NCI-H82 (cell line): ENCODE results near the gene KIAA1671.
"Not testable (repeated sequence)": the region's sequence is repeated elsewhere in the genome, so short reads cannot be mapped to it uniquely, and the experiment has no call there.

Experiments
- DNase-seq: peaks from one replicate; lab custom pipeline; 2025; lab: John Stamatoyannopoulos, UW

The KIAA1671 gene

DNA sequence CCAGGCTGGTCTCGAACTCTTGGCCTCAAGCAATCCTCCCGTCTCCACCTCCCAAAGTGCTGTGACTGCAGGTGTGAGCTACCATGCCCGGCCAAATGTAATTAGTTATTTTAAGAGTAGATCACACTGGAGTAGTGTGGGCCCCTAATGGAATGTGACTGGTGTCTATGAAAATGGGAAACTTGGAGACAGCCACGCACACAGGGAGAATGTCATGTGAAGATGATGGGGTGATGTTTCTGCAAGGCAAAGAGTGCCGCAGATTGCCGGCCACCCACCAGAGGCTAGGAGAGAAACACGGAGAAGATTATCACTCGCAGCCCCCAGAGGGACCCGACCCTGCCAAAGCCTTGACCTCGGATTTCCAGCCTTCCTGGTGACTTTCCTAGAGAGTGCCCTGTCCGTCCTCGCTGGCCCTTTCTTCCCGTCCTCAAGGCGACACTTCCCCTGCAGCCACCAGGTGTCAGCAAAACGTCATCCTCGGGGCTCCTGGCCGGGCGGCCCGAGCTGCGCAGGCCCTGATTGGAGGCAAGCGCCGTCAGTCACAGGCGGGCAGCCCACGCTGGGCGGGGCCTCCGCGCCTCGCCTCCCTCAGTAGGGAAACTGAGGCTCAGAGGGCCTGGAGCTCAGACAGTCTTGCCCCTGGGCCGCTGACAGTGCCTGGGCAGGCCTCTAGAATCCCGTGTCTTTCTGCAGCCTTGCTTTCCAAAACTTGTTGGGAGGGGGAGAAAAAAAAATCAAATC lies 283.2 kb downstream of the KIAA1671 start:
- DNase-seq: peak; percentile 78

DNA sequence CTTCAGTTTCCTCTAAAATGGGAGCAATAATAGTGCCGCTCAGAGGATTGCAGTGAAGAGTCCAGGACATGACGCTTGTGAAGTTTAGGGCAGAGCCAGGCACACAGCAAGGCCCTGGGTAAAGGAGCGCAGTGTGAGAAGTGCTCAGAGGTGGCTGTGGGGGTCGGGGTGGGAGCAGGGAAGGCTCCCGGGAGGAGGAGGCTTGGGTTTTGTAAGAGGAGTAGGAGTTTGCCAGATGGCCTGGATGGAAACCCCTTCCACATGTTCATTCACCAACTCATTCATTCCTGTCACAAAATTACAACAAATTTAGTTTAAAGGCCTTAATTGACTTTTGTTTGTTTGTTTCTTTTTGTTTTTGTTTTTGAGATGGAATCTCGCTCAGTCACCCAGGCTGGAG lies 283.9 kb downstream of the KIAA1671 start:
- DNase-seq: no peak

DNA sequence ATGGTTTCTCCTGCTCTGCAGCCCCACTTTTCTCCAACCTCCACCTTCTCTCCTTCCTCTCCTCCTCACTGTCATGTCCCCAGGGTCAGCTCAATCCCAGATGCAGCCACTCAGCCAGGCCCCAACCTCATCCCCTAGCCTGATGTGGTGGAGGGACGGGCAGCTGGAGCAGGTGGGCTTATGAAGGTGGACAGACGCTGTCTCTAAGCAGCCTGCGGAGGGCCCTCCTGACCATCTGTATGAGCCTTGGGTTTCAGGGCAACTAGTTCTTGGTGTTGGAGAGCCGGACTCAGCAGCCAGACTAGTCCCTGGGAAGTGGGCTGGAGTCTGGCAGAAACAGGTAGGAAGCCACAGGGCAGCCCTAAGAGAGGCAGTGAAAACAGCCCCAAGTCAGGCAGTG lies 285.0 kb downstream of the KIAA1671 start:
- no peak for DNase-seq

DNA sequence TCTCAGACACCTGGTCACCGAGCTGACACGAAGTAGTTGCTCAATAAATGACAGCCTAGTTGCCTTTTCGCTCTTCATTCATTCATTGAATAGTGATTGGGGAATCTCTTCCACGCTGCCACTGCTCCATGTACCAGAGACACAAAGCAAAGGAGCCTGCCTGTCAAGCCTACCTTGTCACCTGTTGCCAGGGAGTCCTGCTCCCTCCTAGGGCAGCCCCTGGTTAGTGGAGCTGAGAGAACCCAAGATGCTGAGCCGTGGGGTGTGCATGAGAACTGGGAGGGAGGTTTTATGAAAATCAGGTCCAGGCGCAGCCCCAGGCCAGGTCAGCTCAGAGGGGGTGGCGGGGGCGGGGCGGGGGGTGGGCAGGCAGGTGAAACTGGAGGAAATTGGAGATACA lies 285.5 kb downstream of the KIAA1671 start:
- DNase-seq: not testable (repeated sequence)
